GM12878 (cell line): ENCODE data around the gene CELF2. TPM values are rescaled to one million over a fixed set of nuclear protein-coding genes. Genes with fewer than 3 reads are reported as not detected.

Experiments used
- ATAC-seq: fragments of 200-7000 bp; cut with Tn5 transposase; 3 replicates; pipeline ENCODE4 v1.9.1; 2020; ENCODE audit warnings: mild to moderate bottlenecking, moderate library complexity
- BruUV-seq: library from RNA; stranded (reverse); fragments of 400-500 nt; replicated peaks from 2 replicates; lab custom pipeline; 2021; lab: Mats Ljungman, UMichigan
- CTCF ChIA-PET: fragments of 300-600 bp; sonication (Branson Sonifier 250); formaldehyde crosslinking; extraction: SDS; loops from one replicate; lab custom pipeline; 2021; ENCODE audit warnings: inconsistent platforms; lab: Yijun Ruan, JAX
- POLR2A ChIA-PET: fragments of 350-600 bp; formaldehyde crosslinking; extraction: SDS; loops from one replicate; lab custom pipeline; 2021; ENCODE audit warnings: inconsistent platforms; lab: Charles Lee
- RAD21 ChIA-PET: fragments of 300-600 bp; sonication (Branson Sonifier 250); formaldehyde crosslinking; loops from one replicate; lab custom pipeline; 2023; ENCODE audit warnings: antibody characterized with exemption; ENCODE audit not compliant: unreplicated experiment; lab: Charles Lee
- SMC1A ChIA-PET: fragments of 300-600 bp; sonication (Branson Sonifier 250); formaldehyde crosslinking; loops from one replicate; lab custom pipeline; 2023; ENCODE audit not compliant: unreplicated experiment, uncharacterized antibody; lab: Charles Lee
- DNase-seq: peaks from one replicate; pipeline ENCODE4 v3.0.0-alpha.2; 2011; ENCODE audit warnings: low read depth, low spot score
- FAIRE-seq: peaks from 3 replicates; lab custom pipeline; 2011; peaks lifted over from hg19 to GRCh38; lab: Jason Lieb, UNC
- H2AFZ ChIP-seq: 2 replicates; pipeline ENCODE4 v1.6.0; 2011; ENCODE audit warnings: low read depth, low read length, control low read depth; ENCODE audit not compliant: control insufficient read depth
- H3K27ac ChIP-seq: 2 replicates; pipeline ENCODE4 v1.5.1; 2011; ENCODE audit warnings: control low read depth; ENCODE audit not compliant: control insufficient read depth, insufficient read depth
- H3K27me3 ChIP-seq, 2 experiments: replicated peaks in 1 of 2; 2 replicates each; pipeline versions ENCODE4 v1.6.0 to v1.6.1; 2011; ENCODE audit warnings: low read length in 1 of 2; ENCODE audit not compliant: control insufficient read depth in 2 of 2, insufficient read depth in 2 of 2
- H3K36me3 ChIP-seq, 2 experiments: 2 replicates each; pipeline ENCODE4 v1.5.1; 2011; ENCODE audit warnings: low read length in 1 of 2; ENCODE audit not compliant: control insufficient read depth in 2 of 2, insufficient read depth in 2 of 2
- H3K4me1 ChIP-seq: 2 replicates; pipeline ENCODE4 v1.6.1; 2011; ENCODE audit warnings: mild to moderate bottlenecking, low read length, moderate library complexity, mixed read lengths; ENCODE audit not compliant: control insufficient read depth, insufficient read depth
- H3K4me2 ChIP-seq: 2 replicates; pipeline ENCODE4 v1.6.0; 2011; ENCODE audit warnings: control low read depth; ENCODE audit not compliant: control insufficient read depth, insufficient read depth
- H3K4me3 ChIP-seq: fragments of 200-600 bp; sonication (generic); 2 replicates; pipeline ENCODE4 v1.5.1; 2016
- H3K79me2 ChIP-seq: 2 replicates; pipeline ENCODE4 v1.6.0; 2011; ENCODE audit warnings: low read length; ENCODE audit not compliant: control insufficient read depth, insufficient read depth
- H3K9ac ChIP-seq: 2 replicates; pipeline ENCODE4 v1.8.0; 2011; ENCODE audit warnings: low read length, control low read depth, mixed read lengths; ENCODE audit not compliant: control insufficient read depth, insufficient read depth
- H3K9me3 ChIP-seq: replicated peaks from 3 replicates; pipeline ENCODE4 v1.5.1; 2011; ENCODE audit warnings: mild to moderate bottlenecking, low read length; ENCODE audit not compliant: control insufficient read depth, insufficient read depth
- H4K20me1 ChIP-seq: 2 replicates; pipeline ENCODE4 v1.6.0; 2011; ENCODE audit not compliant: control insufficient read depth, insufficient read depth
- ESRRA ChIP-seq: IDR thresholded peaks from 2 replicates; pipeline ENCODE4 v1.6.1; 2012; ENCODE audit warnings: mild to moderate bottlenecking, low read length, improper control_type of control experiment
- FOXK2 ChIP-seq: fragments of 450-650 bp; IDR thresholded peaks from 2 replicates; pipeline ENCODE4 v1.6.1; 2017; ENCODE audit warnings: mild to moderate bottlenecking, moderate library complexity
- NR2C2 ChIP-seq: IDR thresholded peaks from 2 replicates; pipeline ENCODE4 v1.6.1; 2011; ENCODE audit warnings: borderline replicate concordance, low read depth; ENCODE audit not compliant: control insufficient read depth, insufficient read length
- PKNOX1 ChIP-seq: fragments of 450-650 bp; IDR thresholded peaks from 2 replicates; pipeline ENCODE4 v1.6.1; 2016; ENCODE audit warnings: mild to moderate bottlenecking
- RAD51 ChIP-seq: fragments of 450-650 bp; IDR thresholded peaks from 2 replicates; pipeline ENCODE4 v1.6.1; 2016; ENCODE audit warnings: moderate library complexity, mild to moderate bottlenecking, inconsistent platforms
- SMARCA5 ChIP-seq: fragments of 450-650 bp; IDR thresholded peaks from 2 replicates; pipeline ENCODE4 v1.6.1; 2017; ENCODE audit warnings: mild to moderate bottlenecking
- SREBF1 ChIP-seq: IDR thresholded peaks from 2 replicates; pipeline ENCODE4 v1.6.1; 2012; ENCODE audit warnings: mild to moderate bottlenecking, low read length
- ZBED1 ChIP-seq: IDR thresholded peaks from 2 replicates; pipeline ENCODE4 v1.6.1; 2016; ENCODE audit warnings: borderline replicate concordance
- ZBTB4 ChIP-seq: fragments of 450-650 bp; formaldehyde crosslinking; IDR thresholded peaks from 2 replicates; pipeline ENCODE4 v1.4.0; 2022; ENCODE audit warnings: mild to moderate bottlenecking, moderate library complexity
- ZNF207 ChIP-seq: fragments of 450-650 bp; IDR thresholded peaks from 2 replicates; pipeline ENCODE4 v1.6.1; 2014; ENCODE audit warnings: antibody characterized with exemption, mild to moderate bottlenecking, borderline replicate concordance
- ZNF384 ChIP-seq: IDR thresholded peaks from 2 replicates; pipeline ENCODE4 v1.6.1; 2012; ENCODE audit warnings: low read depth, mild to moderate bottlenecking, low read length, improper control_type of control experiment, borderline replicate concordance
- ZNF592 ChIP-seq: fragments of 450-650 bp; IDR thresholded peaks from 2 replicates; pipeline ENCODE4 v1.6.1; 2017; ENCODE audit warnings: mild to moderate bottlenecking, moderate library complexity
- WGBS: methylation state at CpG from one replicate; pipeline ENCODE4 v1.1.6; 2016; ENCODE audit warnings: low lambda C conversion rate; ENCODE audit not compliant: insufficient replicate concordance, insufficient coverage; ENCODE audit errors: missing lambda C conversion rate; 5-methylcytosine and 5-hydroxymethylcytosine counted together
- in situ Hi-C: fragments of 300-500 bp; cut with MboI; formaldehyde crosslinking; loops from 9 replicates; pipeline ENCODE4 v1.14.3; 2018; ENCODE audit warnings: mixed read lengths
- intact Hi-C: fragments of 100-400 bp; cut with micrococcal nuclease; formaldehyde crosslinking; loops from one replicate; pipeline ENCODE4 v1.14.2; 2022; ENCODE audit not compliant: unreplicated experiment
- polyA plus RNA-seq, 11 experiments: library from polyadenylated mRNA; depleted of rRNA in 4 of 11; unstranded in 6 of 11; stranded (reverse) in 5 of 11; fragments of >200 nt; fragmentation: Nextera tagmentation in 4 of 11; fragmentation: Illumina TruSeq in 1 of 11; extraction: Ambion mirVana in 4 of 11; extraction: Trizol in 1 of 11; gene quantifications; 1 replicate in 1 of 11; 2 replicates in 10 of 11; pipeline versions ENCODE4 v1.2.1 to v1.2.3, GENCODE V29; 2011 to 2016; ENCODE audit warnings: inconsistent platforms in 2 of 11, missing spikeins in 2 of 11, low read depth in 1 of 11
- total RNA-seq, 4 experiments: library from RNA; depleted of rRNA in 3 of 4; stranded (reverse); fragments of >200 nt in 3 of 4; fragmentation: Illumina TruSeq in 1 of 4; extraction: Trizol in 1 of 4; gene quantifications; 2 replicates each; pipeline versions ENCODE4 v1.2.1 to v1.2.3, GENCODE V29; 2013 to 2021
- TF ChIP-seq, protein P1 (sequence below): fragments of 450-650 bp; formaldehyde crosslinking; IDR thresholded peaks from 2 replicates; pipeline ENCODE4 v1.5.0; 2022; ENCODE audit warnings: mild to moderate bottlenecking, missing genetic modification characterization

The CELF2 gene
- total and polyA plus RNA-seq, 10 of the 15 experiments (the other 5 are each of a cell fraction or from before 2014, with no cell fraction given): 20.8 to 129 (median 86.3) TPM

DNA sequence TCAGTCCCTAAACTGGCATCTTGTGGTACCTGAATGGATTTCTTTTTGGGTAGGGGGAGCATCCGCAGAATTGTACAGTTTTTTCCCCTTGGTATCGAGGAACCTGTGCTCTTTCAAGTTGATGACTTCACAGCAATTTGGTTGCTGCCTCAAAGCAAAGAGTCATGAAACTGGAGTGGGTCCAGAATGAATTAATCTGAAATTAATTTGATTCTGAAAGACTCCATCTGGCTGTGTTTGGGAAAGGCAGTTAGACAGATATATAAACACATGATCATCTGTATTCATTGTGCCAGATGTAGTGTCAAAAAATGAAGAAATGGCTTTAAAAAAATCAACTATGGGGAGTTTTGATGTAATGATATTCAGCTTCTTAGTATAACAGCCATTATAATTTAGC is 136.1 kb downstream of the CELF2 start:
- SMC1A ChIA-PET: interaction anchor here (0.6 to 1.8 kb wide), 4 partner anchors 7 to 92 kb away, joined by 3 to 5 read pairs (median 3); no protein-coding TSS in a partner anchor
- RAD21 ChIA-PET: interaction anchor here (1.5 kb wide), 1 partner anchor 11 kb away, joined by 5 read pairs; no protein-coding TSS in a partner anchor
- CTCF ChIA-PET: interaction anchor here (1.6 kb wide), 1 partner anchor 10 kb away, joined by 6 read pairs; no protein-coding TSS in a partner anchor
- Histone ChIP-seq H3K4me2 (no peak overlapping the region), H4K20me1 (no peaks in the 10 kb centered on the region), H3K79me2 (no peaks in the 10 kb centered on the region), H3K4me1 (peaks cover 9% of the 10 kb centered on the region; the same call in 1 of the 2 replicates), H3K36me3 (no peaks in the 10 kb centered on the region), H3K9ac (no peak overlapping the region), H3K9me3 (no peaks in the 10 kb centered on the region), H2AFZ (no peak overlapping the region), H3K4me3 (no peak overlapping the region), H3K27ac (no peak overlapping the region), H3K27me3 (no peaks in the 10 kb centered on the region)
- intact Hi-C loops (no loop called here), in situ Hi-C loops (no loop called here)
- 97% methylated on average over 2 of the region's 2 CpGs for WGBS
- DNase-seq (no peak), FAIRE-seq (no peak), ATAC-seq (no peak)
- POLR2A ChIA-PET: no interaction called here
- BruUV-seq: no TSS peak
- no peak for TF ChIP-seq PKNOX1
- TF ChIP-seq NR2C2: no peak
- no peak for TF ChIP-seq ZNF384
- TF ChIP-seq RAD51: no peak
- TF ChIP-seq SREBF1: no peak
- TF ChIP-seq, protein P1, sequence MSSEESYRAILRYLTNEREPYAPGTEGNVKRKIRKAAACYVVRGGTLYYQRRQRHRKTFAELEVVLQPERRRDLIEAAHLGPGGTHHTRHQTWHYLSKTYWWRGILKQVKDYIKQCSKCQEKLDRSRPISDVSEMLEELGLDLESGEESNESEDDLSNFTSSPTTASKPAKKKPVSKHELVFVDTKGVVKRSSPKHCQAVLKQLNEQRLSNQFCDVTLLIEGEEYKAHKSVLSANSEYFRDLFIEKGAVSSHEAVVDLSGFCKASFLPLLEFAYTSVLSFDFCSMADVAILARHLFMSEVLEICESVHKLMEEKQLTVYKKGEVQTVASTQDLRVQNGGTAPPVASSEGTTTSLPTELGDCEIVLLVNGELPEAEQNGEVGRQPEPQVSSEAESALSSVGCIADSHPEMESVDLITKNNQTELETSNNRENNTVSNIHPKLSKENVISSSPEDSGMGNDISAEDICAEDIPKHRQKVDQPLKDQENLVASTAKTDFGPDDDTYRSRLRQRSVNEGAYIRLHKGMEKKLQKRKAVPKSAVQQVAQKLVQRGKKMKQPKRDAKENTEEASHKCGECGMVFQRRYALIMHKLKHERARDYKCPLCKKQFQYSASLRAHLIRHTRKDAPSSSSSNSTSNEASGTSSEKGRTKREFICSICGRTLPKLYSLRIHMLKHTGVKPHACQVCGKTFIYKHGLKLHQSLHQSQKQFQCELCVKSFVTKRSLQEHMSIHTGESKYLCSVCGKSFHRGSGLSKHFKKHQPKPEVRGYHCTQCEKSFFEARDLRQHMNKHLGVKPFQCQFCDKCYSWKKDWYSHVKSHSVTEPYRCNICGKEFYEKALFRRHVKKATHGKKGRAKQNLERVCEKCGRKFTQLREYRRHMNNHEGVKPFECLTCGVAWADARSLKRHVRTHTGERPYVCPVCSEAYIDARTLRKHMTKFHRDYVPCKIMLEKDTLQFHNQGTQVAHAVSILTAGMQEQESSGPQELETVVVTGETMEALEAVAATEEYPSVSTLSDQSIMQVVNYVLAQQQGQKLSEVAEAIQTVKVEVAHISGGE (CRISPR knock-in tag): no peak
- TF ChIP-seq FOXK2: no peak
- no peak for TF ChIP-seq ESRRA
- no peak for TF ChIP-seq ZBTB4 (CRISPR knock-in tag)
- no peak for TF ChIP-seq SMARCA5
- TF ChIP-seq ZNF207: no peak
- no peak for TF ChIP-seq ZNF592
- TF ChIP-seq ZBED1: no peak
